AG08395 (cell line): Measurements from ENCODE around the gene CADM1.

Source experiments
- DNase-seq: peaks from one replicate; pipeline ENCODE4 v3.0.0; 2012; ENCODE audit warnings: mixed read lengths, low spot score

Gene CADM1

DNA sequence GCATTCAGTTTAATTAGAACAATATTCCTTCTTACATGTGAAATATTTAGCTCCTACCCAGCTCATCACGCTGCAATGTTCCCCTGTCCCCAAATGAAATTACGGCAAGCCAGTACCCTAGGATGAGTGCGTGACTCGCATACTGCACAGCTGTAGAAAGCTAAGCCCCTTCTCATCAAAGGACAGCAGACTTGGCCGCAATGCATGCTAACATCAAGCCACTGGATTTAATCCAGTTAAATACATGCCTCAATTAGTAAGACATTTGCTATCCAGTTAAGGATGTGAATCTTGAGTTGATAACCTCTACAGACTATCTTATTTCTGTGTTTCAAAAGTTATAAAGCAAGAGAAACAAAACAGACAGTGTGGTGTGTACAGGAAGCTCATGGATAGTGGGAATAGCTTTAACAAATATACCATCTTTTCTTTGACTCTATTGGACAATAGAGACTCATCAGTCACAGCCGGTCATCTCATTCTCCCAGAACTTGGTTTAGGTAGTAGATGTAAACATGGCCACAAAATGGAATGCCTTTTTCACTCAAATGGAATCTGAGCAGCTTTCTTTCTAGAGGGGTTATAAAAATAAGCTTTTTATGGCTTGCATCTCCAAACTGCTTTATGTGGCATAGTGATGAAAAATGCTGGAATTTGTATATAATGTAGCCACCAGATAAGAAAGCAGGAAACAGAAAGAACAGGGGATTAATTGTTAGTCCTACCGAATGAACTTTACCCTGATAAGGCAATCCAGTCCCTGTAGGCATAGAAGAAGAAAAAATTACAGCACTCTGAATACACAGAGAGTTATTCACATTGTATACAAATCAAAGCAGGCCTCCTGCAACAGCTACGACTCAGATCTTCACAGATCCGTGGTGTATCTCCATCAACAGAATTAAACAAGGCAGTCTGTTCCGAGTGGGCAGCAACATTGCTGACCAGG is 224.1 kb downstream of the CADM1 start:
- no peak for DNase-seq

GRCh38 chr11:115276799-115277198 is 227.4 kb downstream of the CADM1 start:
- peak; percentile 5 for DNase-seq

DNA sequence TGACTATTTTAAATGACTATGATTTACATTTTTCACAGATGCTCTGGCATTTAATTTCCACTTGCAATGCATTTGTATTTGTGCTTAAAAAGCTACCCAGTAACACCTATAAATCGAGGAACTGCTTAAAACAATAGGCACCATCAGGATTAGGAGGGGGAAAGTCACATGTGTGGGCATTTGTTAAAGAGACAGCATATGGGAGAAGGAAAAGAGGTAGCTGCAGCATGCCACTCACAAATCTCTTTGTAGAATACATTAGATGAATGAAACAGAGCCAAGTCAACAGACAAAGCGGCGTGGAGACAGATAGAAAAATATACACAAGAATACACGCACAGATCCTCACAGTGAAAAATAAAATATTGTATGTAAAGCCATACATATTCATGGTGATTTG is 228.0 kb downstream of the CADM1 start:
- DNase-seq: no peak

DNA sequence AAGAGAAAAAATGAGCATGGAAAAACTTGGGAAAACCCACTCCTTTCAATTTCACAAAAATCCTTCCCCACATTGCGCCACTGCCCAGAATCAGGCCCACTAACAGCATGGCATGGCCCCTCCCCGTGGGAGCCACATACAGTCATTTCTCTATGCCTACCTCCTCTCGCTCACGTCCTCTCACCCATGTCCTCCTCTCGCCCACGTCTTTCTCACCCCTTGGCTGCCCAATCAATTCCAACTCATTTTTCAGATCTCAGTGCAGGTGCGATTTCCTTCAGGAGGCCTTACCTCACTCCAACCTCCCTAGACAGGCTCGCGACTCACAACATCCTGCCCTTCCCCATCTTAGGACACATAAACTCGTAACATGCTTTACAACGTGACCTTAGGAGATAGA is 229.2 kb downstream of the CADM1 start:
- DNase-seq: no peak

DNA sequence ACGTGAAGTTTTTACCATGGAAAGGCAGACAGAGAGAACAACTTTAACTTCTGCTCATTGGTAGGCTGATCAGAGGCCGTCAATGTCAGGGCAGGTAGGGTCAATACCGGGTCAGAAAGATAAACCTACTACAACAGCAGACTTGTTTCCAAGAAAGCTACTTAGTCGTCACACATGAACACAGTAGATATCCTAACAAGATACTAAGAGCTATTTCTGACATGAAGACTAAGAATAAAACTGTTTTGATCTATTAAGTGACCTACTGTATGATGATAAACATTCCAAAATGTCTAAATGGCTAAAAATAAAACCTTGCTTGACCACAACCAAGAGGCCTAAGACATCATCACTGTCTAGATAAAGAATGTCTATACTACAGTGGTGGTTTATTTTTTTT is 231.3 kb downstream of the CADM1 start:
- no peak for DNase-seq

DNA sequence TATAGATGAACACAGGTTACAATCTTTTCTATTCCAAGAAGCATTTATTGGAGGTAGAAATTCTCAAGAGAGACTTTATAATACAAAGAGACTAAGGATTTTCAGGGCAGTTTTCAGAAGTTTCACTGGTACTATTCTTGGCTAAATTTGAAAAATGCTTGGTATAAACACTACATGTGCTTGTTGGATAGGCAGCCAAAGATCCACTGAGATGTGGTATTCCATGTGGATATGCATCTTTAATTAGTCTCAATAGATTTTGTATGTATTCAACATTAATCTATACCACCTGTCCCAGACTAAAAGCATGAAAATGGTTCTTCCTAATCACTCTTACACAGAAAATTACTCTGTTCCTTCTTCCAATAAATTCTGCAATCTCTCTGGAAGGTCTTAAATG is 232.6 kb downstream of the CADM1 start:
- no peak for DNase-seq

DNA sequence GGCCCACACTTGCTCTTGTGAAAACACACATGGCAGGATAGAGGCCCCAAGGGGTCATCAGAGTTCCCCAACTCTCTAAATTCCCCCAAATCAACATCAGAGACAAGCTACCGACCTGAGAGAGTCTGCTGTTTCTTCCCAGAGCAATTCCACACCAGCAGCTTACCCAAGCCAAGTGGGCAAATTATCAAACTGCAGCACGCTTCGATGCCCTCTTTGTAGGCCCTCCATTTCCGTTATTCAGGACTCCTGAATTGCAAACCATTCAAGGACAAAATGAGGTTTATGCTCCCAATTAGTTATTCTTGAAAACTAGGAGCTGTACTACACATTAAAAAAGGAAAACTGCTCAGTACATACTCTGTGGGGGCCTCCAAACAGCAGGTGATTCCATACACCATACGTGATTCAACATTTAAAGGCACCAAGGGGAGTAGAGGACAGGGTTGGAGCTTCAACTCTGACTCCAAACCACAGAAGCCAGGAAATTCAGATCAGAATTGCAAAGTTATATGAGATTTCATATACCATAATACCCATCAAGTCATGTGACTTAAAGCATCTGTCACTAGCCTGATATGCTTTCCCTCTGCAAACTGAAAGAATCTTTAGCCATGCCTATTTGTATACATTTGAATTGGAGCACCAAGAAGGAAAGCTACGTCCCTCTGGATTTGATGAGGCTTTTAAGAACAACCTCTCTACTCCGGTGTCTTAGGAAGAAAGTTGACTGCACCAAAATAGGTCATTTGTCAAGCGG is 234.8 kb downstream of the CADM1 start:
- DNase-seq: no peak

- no peak for DNase-seq
These were observed 236.3 kb downstream of the CADM1 start for GRCh38 chr11:115267871-115268270.

- DNase-seq: no peak
These were observed 236.9 kb downstream of the CADM1 start for GRCh38 chr11:115267238-115267781.

DNA sequence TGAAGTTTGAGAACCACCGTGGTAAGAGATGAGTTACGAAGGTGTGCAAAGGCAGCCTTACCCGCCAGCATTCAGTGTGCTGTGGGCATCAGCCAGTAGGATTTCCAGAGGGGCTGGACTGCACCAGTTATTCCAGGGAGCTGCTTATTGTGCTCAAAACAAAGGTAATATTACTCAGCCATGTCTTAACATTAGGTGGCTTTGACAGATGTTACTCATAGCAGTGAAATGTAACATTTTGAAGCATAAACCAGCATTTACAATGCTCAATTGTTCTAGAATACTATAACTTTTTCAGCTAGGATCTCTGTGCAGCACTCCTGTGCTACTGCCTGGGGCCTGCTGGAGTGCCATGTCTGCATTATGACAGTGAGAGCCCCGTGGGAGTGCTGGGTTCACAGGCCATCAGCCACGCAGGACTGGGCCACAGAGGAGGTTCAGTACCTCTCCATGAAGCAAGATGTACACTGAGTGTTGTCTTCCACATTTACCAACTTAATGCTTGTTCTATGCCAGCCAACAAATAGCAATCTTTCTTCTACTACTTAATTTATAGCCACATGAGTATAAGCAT is 238.1 kb downstream of the CADM1 start:
- DNase-seq: no peak

DNA sequence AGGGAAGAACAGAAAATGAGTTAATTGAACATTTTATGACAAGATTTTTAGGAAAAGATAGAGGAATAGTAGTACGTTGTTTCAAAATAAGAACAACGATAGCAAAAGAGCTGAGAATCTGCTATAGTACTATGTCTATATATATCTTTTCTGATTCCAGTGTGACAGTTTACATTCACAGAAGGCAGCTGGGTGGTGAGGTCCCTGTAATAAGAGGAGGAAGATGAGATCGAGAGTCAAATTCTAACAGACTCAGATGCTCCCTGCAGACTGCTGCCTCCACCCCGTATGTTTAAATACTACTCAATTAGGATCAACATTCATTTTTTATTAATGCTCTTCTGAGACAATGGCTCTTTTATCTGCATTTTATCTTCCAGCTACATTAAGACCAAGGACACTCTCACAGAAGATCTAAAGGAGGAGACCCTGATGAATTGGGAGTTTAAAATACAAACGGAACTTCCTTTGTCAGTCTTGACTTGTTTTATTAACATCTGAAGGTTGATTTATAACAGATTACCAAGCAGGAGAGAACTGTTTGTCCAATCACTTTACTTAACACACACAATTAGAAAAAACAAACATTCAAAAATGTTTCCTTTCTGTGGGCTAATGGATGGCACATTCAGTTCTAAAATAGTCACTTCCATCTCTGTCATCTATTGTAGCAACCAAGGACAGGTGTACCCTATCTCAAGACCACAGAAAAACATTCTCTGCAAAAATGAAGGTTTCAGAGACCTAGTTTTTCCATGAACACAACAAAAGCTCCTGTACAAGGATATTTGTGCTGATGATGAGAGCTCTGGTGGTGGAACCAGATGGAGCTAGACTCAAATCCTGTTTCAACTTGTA is 240.2 kb downstream of the CADM1 start:
- no peak for DNase-seq

DNA sequence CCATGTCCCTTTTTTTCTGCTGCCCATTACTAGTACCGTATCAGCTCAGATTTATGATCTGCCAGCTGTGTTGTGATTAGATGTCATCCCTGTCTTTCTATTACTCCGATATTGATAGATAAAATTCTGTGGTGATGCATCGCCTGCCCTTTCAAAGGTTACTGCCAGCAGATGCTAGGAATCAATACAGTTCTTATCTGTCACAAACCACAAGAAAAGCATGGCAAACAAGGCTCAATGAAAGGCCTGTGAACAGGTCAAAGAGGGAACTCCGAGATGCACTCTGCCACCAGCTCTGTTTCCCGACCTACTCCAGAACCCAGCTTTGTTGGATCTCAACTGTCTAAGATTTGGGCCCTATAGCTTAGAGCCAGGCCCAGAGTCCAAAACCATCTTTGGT is 246.0 kb downstream of the CADM1 start:
- DNase-seq: no peak

- no peak for DNase-seq
These were observed 246.5 kb downstream of the CADM1 start for GRCh38 chr11:115257678-115258077.

GRCh38 chr11:115257270-115257669 is 246.9 kb downstream of the CADM1 start:
- no peak for DNase-seq

GRCh38 chr11:115256397-115257197 is 247.6 kb downstream of the CADM1 start:
- DNase-seq: no peak

DNA sequence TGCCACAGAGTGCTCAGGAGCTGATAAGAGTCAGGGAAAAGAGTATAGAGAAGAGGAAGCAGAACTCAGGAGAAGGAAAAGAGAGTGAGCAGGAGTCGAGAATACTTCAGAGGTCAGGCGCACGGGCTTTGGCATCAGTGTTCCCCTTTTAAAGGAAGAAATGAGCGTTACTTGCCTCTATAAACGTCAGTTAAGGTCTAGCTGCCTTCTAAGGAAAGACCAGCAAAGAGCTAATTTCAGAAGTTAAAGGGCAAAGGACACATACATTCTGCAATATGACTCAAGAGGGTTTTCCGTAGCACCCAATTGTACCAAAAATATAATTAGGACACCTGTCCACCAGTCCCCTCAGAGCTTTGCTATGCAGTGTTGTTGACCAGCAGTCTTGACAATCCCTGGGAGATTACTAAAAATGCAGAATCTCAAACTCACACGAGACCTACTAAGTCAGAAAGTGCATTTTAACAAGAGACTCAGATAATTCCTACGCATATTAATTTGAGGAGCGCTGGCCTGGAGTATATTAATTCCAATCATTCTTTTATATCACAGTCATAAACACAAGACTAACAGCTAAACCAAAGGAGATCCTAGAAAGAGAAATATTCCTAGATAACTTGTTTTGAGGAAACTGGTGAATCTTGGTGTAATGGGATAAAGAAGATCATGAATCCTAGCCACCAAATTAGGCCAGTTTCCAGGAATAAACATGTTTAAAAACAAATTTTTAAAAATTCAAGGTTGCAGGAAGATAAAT is 249.0 kb downstream of the CADM1 start:
- DNase-seq: no peak

DNA sequence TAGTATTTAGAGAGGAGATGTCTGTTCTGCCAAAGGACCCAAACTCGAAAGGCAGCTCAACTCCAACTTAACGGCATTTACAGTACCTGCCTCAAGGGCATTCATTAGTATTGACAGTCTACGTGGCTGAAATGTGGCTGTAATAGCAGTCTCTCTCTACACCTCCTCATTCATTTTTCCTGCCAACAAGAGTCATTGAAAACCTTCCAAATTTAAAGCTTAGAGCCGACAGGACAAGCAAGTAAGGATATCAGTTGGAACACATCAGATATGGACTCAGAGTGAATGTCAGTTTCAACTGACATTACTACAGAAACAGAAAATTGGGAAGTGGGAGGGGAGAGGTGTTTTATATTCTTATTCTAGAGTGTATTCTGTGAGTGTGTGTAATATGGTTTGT is 253.1 kb downstream of the CADM1 start:
- no peak for DNase-seq

- DNase-seq: no peak
These were observed 255.1 kb downstream of the CADM1 start for GRCh38 chr11:115249061-115249578.

DNA sequence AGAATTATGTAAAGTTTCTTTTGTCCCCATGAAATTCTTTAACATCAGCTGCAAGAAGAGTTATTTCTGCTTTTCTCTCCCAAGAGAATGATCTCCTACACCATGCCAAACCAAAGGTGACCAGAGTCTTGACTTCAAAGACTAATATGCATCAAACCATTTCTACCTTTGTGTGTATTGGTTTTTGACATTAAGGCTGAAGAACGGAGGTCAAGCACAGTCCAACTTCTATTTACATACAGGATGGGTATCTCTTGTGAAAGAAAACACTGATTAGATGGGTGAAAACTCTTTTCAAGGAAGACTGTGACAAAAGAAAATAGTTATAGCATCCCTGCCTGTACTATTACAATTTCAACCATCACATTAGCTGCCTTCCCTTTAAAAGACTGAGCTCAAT is 256.3 kb downstream of the CADM1 start:
- DNase-seq: no peak

DNA sequence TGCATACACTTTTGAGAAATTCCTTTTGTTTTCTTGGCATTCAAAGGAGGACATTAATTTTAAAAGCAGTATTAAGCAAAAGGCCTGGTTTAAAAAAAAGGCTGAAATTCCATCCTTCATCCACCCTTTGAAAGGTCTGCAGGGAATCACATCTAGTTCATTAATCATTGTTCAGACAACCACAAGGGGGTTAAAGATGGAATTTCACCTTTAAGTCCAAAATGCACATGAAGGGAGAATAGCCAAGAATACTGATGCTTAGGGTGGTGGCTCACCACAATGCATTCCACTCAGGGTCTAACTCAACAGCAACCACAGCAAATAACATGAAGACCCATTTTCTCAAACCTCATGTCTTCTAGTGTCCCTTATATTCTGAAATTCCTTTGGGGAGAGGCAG is 256.9 kb downstream of the CADM1 start:
- peak; percentile 8 for DNase-seq
